ENCODE data around the gene GBX1.

The GBX1 gene

GRCh38 chr7:151187409-151188251, 20.1 kb upstream of the GBX1 start:
- no peak overlapping the region for H3K4me3 ChIP-seq (ENCODE audit: low read depth, low read length)
- DNase-seq (ENCODE audit: low read depth) = no peak
- no peak for TF ChIP-seq CTCF (IDR thresholded peaks at IDR 0.05; ENCODE audit: low read depth, low read length, missing control alignments)

GRCh38 chr7:151186640-151187408, 19.3 kb upstream of the GBX1 start, which contains the start of gene ASB10:
Gene ASB10 (minus strand): TSS chr7:151187250. CDS start chr7:151187130, 120 bp downstream.
- TF ChIP-seq CTCF (IDR thresholded peaks at IDR 0.05; ENCODE audit: low read depth, low read length, missing control alignments) = no peak

GRCh38 chr7:151185762-151186639, 18.5 kb upstream of the GBX1 start:
- no peak for TF ChIP-seq CTCF (IDR thresholded peaks at IDR 0.05; ENCODE audit: low read depth, low read length, missing control alignments)
- no peak for DNase-seq (ENCODE audit: low read depth)
- H3K4me3 ChIP-seq (ENCODE audit: low read depth, low read length) = no peak overlapping the region

More at GRCh38 chr7:151186640-151187408, 19.3 kb upstream of the GBX1 start, which contains the start of gene ASB10:
- no peak for DNase-seq (ENCODE audit: low read depth)
- no peak within 1 kb of the TSS for H3K4me3 ChIP-seq (ENCODE audit: low read depth, low read length)

GRCh38 chr7:151181011-151181431, 13.5 kb upstream of the GBX1 start:
- TF ChIP-seq CTCF (IDR thresholded peaks at IDR 0.05; ENCODE audit: low read depth, low read length, missing control alignments) = no peak
- no peak for DNase-seq (ENCODE audit: low read depth)
- H3K4me3 ChIP-seq (ENCODE audit: low read depth, low read length) = no peak overlapping the region

GRCh38 chr7:151179946-151180345, 12.5 kb upstream of the GBX1 start:
- TF ChIP-seq CTCF (IDR thresholded peaks at IDR 0.05; ENCODE audit: low read depth, low read length, missing control alignments) = no peak
- no peak for DNase-seq (ENCODE audit: low read depth)
- no peak overlapping the region for H3K4me3 ChIP-seq (ENCODE audit: low read depth, low read length)

- no peak for TF ChIP-seq CTCF (IDR thresholded peaks at IDR 0.05; ENCODE audit: low read depth, low read length, missing control alignments)
- H3K4me3 ChIP-seq (ENCODE audit: low read depth, low read length) = no peak overlapping the region
- DNase-seq (ENCODE audit: low read depth) = no peak
Observed at GRCh38 chr7:151179287-151179860, 11.9 kb upstream of the GBX1 start.

Data from GM12864 (cell line).